ENCODE results near the gene OPN5. TPM values are rescaled to one million over a fixed set of nuclear protein-coding genes. Genes with fewer than 3 reads are reported as not detected.

The OPN5 gene
- total RNA-seq, 1 donor from 2014 or later = not detected

DNA sequence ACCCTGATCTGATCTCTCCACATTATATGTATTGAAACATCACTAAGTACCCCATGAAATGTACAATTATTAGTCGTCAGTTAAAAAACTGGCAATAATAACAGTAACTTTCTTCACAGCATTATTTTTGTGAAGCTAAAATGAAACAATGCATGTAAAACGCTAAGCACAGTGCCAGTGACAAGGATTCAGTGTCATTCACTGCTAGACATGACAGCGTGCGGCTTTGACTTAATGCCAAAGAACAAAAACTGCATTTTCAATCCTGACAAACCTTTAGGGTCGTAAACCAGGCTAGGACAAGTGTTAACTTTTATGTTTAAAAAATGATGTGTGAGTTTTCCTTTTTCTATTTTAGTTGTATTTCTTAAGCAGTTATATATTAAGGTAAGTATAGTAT, 8.8 kb upstream of the OPN5 start:
- Histone ChIP-seq H3K27me3 (ENCODE audit: control insufficient read depth, insufficient read depth, low read length) (no peaks in the 10 kb centered on the region), H3K36me3 (ENCODE audit: control insufficient read depth, insufficient read depth, low read length) (no peaks in the 10 kb centered on the region), H3K4me3 (ENCODE audit: low read depth, low read length) (no peak overlapping the region)
- FAIRE-seq = no peak
- TF ChIP-seq, protein P1, sequence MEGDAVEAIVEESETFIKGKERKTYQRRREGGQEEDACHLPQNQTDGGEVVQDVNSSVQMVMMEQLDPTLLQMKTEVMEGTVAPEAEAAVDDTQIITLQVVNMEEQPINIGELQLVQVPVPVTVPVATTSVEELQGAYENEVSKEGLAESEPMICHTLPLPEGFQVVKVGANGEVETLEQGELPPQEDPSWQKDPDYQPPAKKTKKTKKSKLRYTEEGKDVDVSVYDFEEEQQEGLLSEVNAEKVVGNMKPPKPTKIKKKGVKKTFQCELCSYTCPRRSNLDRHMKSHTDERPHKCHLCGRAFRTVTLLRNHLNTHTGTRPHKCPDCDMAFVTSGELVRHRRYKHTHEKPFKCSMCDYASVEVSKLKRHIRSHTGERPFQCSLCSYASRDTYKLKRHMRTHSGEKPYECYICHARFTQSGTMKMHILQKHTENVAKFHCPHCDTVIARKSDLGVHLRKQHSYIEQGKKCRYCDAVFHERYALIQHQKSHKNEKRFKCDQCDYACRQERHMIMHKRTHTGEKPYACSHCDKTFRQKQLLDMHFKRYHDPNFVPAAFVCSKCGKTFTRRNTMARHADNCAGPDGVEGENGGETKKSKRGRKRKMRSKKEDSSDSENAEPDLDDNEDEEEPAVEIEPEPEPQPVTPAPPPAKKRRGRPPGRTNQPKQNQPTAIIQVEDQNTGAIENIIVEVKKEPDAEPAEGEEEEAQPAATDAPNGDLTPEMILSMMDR (IDR thresholded peaks at IDR 0.05; ENCODE audit: insufficient read depth, low read length, severe bottlenecking) = no peak
- no peak for DNase-seq (ENCODE audit: low read depth)

- H3K4me3 ChIP-seq (ENCODE audit: low read depth, low read length) = no peak overlapping the region
- no peaks in the 10 kb centered on the region for H3K27me3 ChIP-seq (ENCODE audit: control insufficient read depth, insufficient read depth, low read length)
- TF ChIP-seq, protein P1 (IDR thresholded peaks at IDR 0.05; ENCODE audit: insufficient read depth, low read length, severe bottlenecking) = peak; percentile 53
- FAIRE-seq = peak; percentile 96
- DNase-seq (ENCODE audit: low read depth) = peak; percentile 87
- no peaks in the 10 kb centered on the region for H3K36me3 ChIP-seq (ENCODE audit: control insufficient read depth, insufficient read depth, low read length)
Observed at GRCh38 chr6:47780510-47781356, 1.1 kb upstream of the OPN5 start.

GRCh38 chr6:47785182-47785581, 3.4 kb downstream of the OPN5 start:
- FAIRE-seq (no peak), DNase-seq (ENCODE audit: low read depth) (no peak)
- Histone ChIP-seq H3K27me3 (ENCODE audit: control insufficient read depth, insufficient read depth, low read length) (no peaks in the 10 kb centered on the region), H3K4me3 (ENCODE audit: low read depth, low read length) (no peak overlapping the region), H3K36me3 (ENCODE audit: control insufficient read depth, insufficient read depth, low read length) (no peaks in the 10 kb centered on the region)
- TF ChIP-seq, protein P1 (IDR thresholded peaks at IDR 0.05; ENCODE audit: insufficient read depth, low read length, severe bottlenecking) = no peak

GRCh38 chr6:47787620-47788497, 6.0 kb downstream of the OPN5 start:
- Histone ChIP-seq H3K4me3 (ENCODE audit: low read depth, low read length) (no peak overlapping the region), H3K36me3 (ENCODE audit: control insufficient read depth, insufficient read depth, low read length) (no peaks in the 10 kb centered on the region), H3K27me3 (ENCODE audit: control insufficient read depth, insufficient read depth, low read length) (no peaks in the 10 kb centered on the region)
- TF ChIP-seq, protein P1 (IDR thresholded peaks at IDR 0.05; ENCODE audit: insufficient read depth, low read length, severe bottlenecking) = peak; percentile 90
- DNase-seq (ENCODE audit: low read depth) (peak; percentile 100), FAIRE-seq (peak; percentile 100)

GRCh38 chr6:47788498-47788884, 6.7 kb downstream of the OPN5 start:
- no peak for DNase-seq (ENCODE audit: low read depth)
- H3K27me3 ChIP-seq (ENCODE audit: control insufficient read depth, insufficient read depth, low read length) = no peaks in the 10 kb centered on the region
- TF ChIP-seq, protein P1 (IDR thresholded peaks at IDR 0.05; ENCODE audit: insufficient read depth, low read length, severe bottlenecking) = no peak
- no peak for FAIRE-seq
- H3K4me3 ChIP-seq (ENCODE audit: low read depth, low read length) = no peak overlapping the region
- no peaks in the 10 kb centered on the region for H3K36me3 ChIP-seq (ENCODE audit: control insufficient read depth, insufficient read depth, low read length)
